B cell (primary cell): ENCODE data around the gene COPS4.

Experiments
- EZH2 ChIP-seq: IDR thresholded peaks from 2 replicates; pipeline ENCODE4 v1.6.1; 2012; ENCODE audit warnings: borderline replicate concordance, low read depth, mild to moderate bottlenecking, moderate library complexity, low read length; ENCODE audit not compliant: insufficient read depth, poor library complexity, severe bottlenecking
- TF ChIP-seq, protein P1 (sequence below): fragments of 200-600 bp; IDR thresholded peaks from one replicate; pipeline ENCODE4 v1.8.0; 2022; ENCODE audit warnings: antibody characterized with exemption, mild to moderate bottlenecking

DNA sequence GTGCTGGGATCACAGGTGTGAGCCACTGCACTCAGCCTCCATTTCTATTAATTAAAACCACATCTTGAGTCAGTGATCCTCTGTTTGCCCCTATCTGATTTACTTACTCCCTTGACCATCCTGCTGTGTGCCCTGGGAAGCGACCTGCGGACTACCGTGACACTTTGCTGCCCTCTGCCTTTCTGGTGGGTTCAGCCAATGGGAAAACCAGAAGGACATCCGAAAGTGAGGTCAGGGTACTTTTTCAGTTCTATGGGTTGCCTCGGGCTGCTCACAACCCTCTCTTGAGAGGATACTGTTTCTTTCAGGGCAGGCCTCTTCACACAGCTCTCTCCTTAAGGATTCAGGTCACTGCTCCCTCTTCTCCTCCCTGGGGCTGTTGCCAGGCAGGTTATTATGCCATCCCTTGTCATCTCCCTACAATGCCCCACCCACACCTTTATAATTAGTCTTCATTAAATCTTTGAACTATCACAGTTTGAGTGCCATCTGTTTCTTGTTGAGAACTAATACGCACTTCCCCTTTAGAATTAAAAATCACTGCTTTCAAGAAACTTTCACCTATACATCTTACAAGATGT is 58.2 kb downstream of the COPS4 start:
- TF ChIP-seq, protein P1, sequence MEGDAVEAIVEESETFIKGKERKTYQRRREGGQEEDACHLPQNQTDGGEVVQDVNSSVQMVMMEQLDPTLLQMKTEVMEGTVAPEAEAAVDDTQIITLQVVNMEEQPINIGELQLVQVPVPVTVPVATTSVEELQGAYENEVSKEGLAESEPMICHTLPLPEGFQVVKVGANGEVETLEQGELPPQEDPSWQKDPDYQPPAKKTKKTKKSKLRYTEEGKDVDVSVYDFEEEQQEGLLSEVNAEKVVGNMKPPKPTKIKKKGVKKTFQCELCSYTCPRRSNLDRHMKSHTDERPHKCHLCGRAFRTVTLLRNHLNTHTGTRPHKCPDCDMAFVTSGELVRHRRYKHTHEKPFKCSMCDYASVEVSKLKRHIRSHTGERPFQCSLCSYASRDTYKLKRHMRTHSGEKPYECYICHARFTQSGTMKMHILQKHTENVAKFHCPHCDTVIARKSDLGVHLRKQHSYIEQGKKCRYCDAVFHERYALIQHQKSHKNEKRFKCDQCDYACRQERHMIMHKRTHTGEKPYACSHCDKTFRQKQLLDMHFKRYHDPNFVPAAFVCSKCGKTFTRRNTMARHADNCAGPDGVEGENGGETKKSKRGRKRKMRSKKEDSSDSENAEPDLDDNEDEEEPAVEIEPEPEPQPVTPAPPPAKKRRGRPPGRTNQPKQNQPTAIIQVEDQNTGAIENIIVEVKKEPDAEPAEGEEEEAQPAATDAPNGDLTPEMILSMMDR = no peak
- TF ChIP-seq EZH2 = no peak
